GM04504 (cell line): ENCODE data around the gene KLHL1.

Source experiments
- DNase-seq: peaks from one replicate; pipeline ENCODE4 v3.0.0-alpha.2; 2012; ENCODE audit warnings: low read depth

Gene KLHL1

DNA sequence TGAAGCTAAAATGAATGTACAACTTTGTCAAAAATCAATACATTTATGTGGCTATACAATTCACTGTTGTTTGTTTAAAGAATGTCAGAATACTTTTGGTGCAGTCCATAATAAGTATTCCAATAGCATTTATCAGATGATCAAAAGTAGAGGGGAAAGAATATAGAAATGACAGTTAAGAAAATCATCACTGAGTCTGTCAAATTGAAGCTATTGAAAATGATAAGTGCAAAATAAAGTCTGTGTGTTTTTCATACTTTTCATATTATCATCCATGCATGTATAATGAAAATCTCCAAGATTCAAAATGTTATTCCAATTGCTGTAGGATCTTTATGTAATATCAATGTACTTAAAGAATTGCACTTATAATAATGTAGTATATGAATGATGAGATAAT lies 93.9 kb downstream of the KLHL1 start:
- no peak for DNase-seq

DNA sequence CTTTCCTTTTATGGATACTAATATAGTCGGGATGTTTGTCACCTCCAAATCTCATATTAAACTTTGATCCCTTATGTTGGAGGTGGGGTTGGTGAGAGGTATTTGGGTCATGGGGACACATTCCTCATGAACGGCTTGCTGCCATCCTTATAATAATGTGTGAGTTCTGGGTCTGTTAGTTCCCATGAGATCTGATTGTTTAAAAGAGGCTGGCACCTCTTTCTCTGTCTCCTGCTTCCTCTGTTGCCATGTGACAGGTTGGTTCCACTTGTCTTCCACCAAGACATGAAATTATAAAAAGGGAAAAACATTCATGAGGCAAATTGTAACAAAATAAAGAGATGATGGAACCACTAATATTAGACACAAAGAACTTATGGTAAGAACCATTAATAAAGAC lies 108.4 kb downstream of the KLHL1 start:
- DNase-seq = no peak

DNA sequence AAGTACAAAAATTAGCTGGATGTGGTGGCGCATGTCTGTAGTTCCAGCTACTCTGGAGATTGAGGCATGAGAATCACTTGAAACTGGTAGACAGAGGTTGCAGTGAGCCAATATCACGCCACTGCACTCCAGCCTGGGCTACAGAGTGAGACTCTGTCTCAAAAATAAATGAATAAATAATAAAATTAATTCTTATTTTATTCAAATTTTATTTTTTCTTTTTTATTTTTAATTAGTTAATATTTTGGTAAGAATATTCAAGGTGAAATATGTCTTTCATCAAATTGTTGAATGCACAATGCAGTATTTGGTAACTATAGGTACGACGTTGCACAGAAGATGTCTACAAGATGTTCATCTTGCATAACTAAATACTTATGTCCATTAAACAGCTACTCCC lies 111.2 kb downstream of the KLHL1 start:
- DNase-seq = no peak

DNA sequence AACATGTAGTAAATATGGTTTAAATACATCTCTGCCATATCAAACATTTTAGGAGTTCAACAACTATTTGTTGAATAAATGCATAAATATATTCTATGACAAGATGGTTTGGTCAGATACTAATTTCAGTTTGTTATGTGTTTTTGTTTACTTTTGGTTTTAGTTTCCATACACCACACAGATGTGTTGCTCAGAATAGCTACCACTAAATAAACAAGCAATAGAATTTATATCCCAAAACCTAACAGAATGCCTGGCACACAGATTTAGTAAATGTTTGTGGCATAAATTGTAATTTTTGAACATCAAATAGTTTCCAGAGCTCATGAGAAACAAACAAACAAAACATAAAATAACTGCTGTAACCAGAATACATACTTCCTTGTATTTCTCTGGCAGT lies 127.5 kb downstream of the KLHL1 start:
- no peak for DNase-seq

DNA sequence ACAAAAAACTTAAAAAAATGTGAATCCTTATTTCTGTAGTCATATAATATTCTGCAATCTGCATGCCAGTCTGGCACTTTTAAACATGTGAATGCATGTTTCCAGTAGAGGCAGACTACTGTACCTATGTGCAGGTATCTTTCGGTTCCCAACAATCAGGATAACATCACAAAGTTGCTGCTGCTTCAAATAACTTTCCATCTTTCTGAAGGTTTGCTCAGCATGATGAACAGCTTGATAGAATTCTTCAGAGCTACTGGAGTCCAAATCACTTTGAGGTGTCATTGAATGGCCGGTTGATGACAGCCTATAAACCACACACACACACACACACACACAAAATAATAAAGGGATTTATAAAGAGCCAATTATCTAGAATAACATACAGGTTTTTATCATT lies 132.8 kb downstream of the KLHL1 start:
- DNase-seq = no peak

DNA sequence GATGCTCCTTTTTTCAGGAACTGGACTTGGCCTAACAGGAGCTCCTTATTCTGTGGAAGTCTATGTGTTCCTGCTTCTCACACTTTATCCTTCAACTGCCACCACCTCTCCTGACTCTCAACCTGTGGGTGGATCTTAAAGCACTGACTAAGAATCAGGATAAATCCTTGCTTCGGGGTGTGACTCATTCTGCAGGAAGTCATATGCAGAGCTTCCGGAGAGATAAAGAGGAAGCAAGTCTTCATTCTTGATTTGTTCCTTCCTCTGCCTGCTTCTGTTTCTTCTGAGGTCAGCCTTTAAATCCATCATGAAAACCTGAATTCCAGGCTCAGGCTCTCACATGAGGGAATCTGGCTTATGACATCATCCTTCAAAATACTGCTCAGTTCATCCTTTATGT lies 137.7 kb downstream of the KLHL1 start:
- DNase-seq = no peak

DNA sequence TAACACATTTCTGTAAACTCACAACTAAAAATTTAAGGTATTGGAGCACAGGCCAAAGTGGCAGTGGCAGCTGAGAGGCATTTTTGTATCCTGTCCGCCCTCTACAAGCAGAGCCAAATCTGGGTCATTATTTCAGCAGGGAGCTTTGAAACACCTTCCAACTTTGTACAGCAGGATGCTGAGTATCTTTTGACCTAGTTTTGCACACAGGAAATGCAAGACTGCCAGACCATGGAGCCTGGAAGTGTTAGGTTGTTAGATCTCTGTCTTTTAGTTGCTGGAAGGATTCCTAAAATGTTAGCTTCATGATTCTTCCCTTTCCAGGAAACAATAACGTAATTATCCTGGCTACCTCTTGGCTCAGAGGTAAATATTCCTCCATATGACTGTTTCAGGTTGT lies 149.2 kb downstream of the KLHL1 start:
- DNase-seq = no peak

DNA sequence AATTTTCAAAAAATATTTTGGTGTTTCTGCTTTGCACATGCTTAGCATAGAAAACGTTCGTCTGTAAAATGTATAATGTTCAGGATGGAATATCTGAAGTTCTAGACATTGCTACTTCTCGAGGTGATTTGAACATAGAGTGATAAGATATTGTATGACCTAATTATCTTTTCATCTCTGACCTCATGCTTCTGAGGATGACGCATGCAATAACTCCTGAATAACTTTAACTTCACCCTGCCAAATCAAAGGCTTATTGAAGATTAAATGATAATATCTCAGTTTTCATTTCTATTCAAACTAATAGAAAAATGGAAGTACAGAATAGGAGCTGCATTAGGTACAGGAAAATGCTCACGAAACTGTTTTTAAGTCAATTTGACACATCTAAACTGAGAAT lies 151.4 kb downstream of the KLHL1 start:
- DNase-seq = no peak

DNA sequence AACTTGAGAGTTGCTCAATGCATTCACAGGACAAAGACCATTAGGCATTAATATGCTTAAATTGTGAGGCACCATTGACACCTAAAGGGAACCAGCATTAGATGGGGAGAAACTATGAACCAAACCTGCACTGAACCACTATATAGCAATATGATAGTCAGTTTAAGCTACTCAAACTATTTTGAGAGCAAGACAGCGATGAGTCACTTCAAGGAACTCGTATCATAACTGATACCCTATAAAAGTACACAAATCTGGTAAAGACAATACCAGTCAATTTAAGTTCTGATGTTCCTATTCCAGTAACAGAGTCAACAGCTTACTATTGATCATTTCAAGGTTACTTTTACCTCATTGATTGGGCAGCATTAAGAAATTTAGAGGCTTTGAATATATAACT lies 151.9 kb downstream of the KLHL1 start:
- no peak for DNase-seq

DNA sequence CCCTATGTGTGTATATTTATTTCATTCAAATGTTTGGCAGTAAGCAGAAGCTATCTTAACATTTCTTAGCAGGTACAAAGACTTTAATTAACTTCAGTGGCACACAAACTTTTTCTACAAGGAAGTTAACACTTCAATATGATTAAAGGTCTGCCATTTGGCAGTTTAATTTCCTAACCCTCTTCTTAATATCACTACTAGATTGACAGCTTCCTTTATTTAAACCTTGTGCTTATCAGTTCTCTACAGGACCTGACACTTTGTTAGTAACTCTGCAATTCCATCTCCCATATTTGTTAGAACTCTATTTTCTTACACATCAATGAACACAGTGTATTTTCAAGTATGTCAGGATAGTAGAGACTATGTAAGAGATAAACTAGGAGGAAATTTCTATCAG lies 153.0 kb downstream of the KLHL1 start:
- no peak for DNase-seq

DNA sequence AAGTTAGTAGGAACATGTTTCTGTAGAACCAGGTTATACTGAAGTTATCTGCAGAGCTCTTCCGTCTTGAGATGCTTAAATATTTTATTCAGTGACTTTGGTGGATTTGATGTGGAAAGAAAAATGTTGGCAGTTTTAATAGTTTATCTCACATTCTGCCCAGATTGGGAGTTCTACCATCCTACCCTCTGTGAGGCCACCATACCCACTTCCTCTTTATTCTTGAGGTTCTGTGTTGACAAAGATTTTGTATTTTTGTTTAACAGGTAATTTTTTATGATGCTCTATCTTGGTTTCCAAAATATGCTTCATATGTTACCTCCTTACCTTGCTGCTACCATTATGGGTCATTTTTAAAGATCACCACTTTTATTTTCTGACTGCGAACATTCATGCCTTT lies 156.8 kb downstream of the KLHL1 start:
- DNase-seq = no peak

DNA sequence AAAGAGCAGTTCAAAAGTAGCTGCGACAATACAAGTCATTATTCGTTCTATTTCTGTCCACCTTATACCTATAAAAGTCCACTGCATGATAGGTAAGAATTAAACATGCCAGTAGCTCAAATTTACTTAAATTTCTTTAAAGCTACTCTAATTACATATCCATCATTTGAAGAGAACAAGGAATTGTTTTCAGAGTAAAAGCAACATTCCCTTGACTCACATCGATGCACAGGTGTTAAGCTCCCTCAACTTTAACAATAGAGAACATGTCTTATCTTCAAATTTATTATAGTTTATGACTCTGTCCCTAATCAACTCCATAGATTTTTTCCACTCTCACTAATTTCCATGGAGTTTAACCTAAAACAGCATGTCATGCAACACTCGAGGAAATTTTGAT lies 158.1 kb downstream of the KLHL1 start:
- no peak for DNase-seq

DNA sequence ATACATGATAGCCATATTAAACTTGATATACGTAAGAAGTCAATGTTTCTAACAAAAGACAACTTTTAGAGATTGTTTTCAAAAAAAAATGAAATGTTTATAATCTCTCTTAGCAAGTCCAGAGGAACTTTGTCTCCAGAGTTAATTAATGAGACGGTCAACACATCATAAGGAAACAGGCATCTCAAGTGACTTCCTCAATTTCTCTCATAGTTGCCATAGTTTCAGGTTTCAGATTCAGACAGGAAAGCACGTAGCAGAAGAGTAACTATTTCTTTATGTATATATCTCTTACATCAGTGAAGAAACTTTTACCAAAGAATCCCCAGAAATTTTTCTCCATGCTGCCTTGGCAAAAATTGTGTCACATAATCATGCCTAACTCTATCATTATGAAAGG lies 160.2 kb downstream of the KLHL1 start:
- DNase-seq = no peak

DNA sequence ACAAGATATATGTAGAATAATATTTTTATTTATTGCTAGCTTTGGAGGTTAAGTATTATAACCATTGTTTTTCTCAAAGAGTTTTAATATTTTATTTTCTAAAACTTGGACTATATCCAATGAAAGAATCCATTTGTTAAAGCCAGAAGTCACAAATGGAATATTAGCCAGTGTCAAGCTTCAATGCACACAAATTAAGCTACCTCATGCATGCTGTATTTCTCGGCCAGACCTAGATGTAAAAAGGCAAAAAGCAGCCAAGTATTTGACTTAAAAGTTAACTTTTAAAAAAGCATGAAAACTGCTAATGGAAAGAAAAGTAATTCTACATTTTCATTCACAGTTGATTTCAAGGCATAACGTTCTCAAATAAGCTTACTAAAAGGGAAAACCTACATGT lies 160.7 kb downstream of the KLHL1 start:
- no peak for DNase-seq

DNA sequence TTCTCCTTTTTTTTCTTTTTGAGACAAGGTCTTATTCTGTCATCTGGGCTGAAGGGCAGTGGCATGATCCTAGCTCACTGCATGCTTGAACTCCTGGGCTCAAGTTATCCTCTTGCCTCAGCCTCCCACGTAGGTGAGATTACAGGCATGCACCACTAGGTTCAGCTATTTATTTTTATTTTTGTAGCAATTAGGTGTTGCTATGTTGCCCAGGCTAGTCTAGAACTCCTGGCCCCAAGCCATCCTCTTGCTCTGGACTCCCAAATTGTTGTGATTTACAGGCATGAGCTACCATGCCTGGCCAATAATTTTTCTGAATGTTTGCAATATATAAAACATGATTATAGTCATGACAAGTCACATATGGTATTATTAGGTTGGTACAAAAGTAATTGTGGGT lies 161.7 kb downstream of the KLHL1 start:
- DNase-seq = no peak

DNA sequence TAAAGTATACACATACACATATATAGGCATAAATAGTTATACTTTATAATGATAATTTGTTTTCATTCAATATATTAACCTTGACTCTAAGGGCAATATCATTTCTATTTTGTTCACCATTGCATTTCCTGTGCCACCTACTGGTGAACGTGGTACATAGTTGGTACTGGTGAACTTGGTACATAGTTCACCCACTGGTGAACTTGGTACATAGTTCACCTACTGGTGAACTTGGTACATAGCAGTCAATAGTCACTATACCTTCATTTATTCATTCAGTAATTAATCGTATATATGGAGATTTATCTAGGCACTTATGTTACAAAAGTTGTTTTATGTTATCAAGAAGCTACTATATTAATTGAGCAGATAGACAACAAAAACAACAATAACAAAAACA lies 173.2 kb downstream of the KLHL1 start:
- no peak for DNase-seq

DNA sequence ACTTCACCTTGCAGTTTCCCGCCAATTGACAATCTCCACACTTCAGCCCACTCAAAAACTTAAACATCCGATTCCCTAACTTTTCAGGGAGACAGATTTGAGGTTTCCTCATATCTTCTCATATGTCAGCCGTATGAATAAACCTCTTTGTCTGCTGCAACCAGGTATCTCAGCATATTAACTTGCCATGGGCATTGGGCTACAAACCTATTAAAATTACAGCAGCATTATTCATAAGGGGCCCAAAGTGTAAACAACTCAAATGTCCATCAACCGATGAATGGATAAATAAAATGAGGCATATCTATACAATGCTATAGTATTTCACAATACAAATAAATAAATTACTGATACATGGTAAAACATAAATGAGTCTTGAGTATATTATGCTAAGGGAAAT lies 180.0 kb downstream of the KLHL1 start:
- no peak for DNase-seq

DNA sequence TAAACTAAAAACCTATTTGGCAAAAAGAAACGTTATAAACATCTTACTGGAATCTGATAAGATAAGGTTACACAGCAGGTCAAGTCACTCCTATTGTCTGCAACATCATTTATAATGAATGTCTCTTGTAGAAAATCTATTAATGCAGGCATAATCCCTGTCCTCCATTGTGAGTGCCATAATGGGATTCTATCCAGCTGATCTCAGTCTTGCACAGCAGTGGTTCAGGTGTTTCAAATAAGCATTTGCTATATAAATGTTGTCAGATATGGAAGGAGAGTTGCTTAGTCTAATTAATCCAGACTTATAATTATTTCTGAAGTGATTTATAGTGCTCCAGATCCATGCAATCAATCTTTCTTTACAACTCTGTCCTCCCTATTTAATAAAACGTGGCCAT lies 187.1 kb downstream of the KLHL1 start:
- no peak for DNase-seq

DNA sequence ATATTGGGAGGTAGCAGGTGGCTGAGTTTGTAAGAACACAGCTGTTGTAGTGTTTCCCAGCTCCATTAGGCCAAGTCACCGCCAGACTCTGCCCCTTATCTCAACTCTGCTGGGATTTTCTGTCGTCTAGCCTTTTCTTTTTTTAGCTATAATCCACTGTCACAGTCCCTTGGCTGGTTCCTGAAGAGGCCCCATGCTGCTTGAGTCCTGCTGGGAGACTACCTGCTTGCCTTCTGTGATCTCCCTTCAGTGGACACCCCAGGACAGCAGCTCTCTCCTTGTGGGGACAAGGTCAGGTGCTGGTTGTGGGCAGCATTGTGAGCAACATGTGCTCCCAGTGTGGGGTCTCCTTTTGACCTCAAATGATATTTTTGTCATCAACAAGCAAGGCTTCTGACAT lies 195.6 kb downstream of the KLHL1 start:
- DNase-seq = no peak

DNA sequence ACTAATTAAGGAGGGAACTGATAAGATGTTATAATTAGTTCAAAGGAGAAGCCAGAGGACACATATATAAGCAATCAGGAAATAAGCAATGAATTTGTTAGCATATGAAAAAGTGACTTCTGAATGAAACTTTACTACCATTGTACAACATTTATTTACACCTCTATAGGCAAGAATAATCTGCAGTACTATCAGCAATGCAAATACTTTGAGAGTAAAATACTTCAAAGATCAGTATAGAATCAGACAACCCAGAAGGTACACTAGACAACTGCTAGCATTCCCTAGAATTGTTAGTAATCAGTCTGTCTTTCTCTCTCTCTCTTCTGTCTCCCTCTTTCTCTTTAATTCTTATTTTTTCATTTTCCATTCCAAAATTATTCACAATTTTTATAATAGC lies 197.5 kb downstream of the KLHL1 start:
- DNase-seq = no peak

DNA sequence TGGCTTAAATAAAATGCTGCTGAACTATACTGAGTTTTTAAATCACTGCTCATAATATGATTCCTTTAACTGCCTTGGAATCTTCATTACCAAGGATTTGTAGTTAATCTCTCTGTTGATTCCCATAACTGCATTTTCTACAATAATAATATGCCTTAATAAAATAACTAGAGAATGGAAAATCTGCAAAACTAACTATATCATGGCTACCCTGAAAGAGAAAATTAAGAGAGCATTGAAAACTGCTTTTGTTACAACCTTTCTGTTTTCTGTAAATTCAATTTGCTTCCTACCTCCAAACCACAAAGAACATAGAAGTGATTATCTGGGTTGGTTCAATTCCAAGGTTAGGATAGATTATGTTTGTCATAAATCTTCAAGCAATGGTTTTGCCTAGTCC lies 203.5 kb downstream of the KLHL1 start:
- DNase-seq = no peak

DNA sequence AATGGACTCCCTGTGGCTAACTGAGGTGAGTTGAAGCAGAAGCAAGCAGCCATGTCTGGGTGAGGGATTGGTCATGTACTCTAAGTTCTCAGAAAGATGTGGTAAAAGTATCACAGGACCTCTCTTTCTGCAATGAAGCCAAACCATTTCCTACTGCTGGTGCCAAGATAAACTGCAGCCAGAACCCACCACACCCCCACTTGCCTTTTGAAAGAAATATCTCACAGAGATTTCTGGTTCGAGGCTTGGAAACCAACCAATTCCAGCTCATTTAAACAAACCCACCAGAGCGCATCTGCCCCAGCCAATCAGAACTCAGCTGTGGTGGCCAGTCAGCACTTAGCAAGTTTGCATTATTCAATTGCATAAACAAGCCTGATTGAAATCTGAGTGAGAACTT lies 205.2 kb downstream of the KLHL1 start:
- DNase-seq = no peak

DNA sequence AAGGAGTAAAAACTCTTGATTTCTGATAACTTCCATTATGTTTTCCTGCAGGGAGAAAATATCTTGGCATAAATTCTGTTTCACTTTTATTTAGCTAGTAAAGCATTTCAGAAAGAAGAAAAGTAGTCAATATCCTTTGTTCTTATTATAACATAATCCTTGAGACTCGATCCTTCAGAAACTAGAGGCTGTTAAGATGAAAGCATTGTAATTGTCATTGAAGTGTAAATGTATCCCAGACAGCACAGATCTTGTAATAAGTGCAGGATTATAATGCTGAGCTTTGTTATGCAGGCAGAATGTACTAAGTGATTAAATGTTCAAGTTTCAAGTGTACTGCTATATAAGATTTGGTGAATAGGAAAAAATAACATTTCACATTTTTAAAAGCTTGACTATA lies 225.8 kb downstream of the KLHL1 start:
- DNase-seq = no peak

DNA sequence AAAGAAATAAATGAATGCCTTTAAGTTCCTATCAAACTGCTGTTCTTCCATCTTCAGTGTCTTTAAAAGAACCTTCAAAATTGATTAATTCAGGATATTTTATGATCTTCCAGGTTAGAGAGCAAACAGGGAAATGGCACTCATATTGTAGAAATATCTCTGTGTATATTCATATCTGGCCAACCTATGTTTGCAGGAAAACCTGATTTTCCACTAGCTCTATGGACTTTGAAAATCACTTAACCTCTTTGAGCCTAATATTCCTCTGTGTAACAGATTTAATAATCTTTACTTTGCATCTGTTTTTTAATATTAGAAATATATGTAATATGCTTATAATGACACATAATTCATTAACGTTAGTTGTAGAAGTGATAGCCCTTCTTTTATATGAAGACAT lies 228.3 kb downstream of the KLHL1 start:
- no peak for DNase-seq

DNA sequence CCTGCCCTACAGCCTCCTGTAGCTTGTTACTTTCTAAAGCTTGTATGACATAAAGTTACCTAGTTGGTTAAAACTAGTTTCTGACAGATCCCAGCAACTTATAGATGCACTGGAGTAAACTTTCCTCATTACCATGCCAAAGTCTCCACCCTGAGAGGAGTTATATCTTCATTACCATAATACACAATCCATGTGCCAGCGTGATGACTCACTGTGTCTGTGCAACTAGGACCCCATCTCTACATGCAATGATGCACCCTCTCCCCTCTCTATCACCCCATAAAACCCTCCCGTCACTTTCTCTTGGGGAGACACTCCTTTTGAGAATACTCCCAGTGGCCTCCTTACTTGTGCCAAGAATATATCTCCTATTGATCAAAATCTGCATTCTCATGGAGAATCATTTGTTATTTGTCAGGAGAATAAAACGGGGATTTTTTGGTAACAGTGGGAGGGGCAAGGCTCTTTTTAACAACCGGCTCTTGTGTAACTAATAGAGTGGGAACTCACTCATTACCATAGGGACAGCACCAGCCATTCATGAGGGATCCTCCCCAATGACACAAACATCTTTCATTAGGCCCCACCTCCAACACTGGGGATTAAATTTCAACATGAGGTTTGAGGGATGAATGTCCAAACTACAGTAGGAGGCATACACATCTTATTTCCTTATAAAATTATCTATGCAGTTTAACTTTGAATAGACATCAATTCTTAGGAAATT lies 235.8 kb downstream of the KLHL1 start:
- DNase-seq = no peak
